Activated T-cell treated with anti-CD3 and anti-CD28 coated beads, Interleukin-2, amount 50 U/mL, for 1 hour (primary cell): ENCODE results near the gene PFDN2.
A peak's percentile ranks its signal among the peaks of the same experiment; 100 is the strongest.

Experiments
- DNase-seq: peaks from one replicate; pipeline ENCODE4 v3.0.0-alpha.2; 2020

The PFDN2 gene

GRCh38 chr1:161098210-161099068 is 19.4 kb downstream of the PFDN2 start, which contains the start of gene KLHDC9:
KLHDC9 (plus strand) TSS chr1:161098361; CDS start chr1:161098536, 175 bp downstream.
- peak; percentile 64 for DNase-seq

- DNase-seq = no peak
Observed at GRCh38 chr1:161096530-161096929, 21.3 kb downstream of the PFDN2 start.

- DNase-seq = no peak
Observed at GRCh38 chr1:161096015-161096414, 21.8 kb downstream of the PFDN2 start.

- no peak for DNase-seq
Observed at GRCh38 chr1:161095230-161095629, 22.6 kb downstream of the PFDN2 start.

- DNase-seq = no peak
Observed at GRCh38 chr1:161094481-161094880, 23.4 kb downstream of the PFDN2 start.

- no peak for DNase-seq
Observed at GRCh38 chr1:161092621-161093028, 25.2 kb downstream of the PFDN2 start.

- no peak for DNase-seq
Observed at GRCh38 chr1:161091796-161092507, 25.9 kb downstream of the PFDN2 start.

GRCh38 chr1:161091093-161091492 is 26.7 kb downstream of the PFDN2 start:
- no peak for DNase-seq

GRCh38 chr1:161090617-161091016 is 27.2 kb downstream of the PFDN2 start:
- DNase-seq = no peak

- no peak for DNase-seq
Observed at GRCh38 chr1:161089938-161090337, 27.9 kb downstream of the PFDN2 start.

- no peak for DNase-seq
Observed at GRCh38 chr1:161089251-161089924, 28.4 kb downstream of the PFDN2 start, which contains the start of gene NECTIN4. NECTIN4 (minus strand) TSS chr1:161089558; CDS start chr1:161089296, 262 bp downstream.

- DNase-seq = no peak
Observed at GRCh38 chr1:161088587-161089110, 29.2 kb downstream of the PFDN2 start.

- no peak for DNase-seq
Observed at GRCh38 chr1:161086457-161086856, 31.4 kb downstream of the PFDN2 start.

- no peak for DNase-seq
Observed at GRCh38 chr1:161085165-161085564, 32.7 kb downstream of the PFDN2 start.

GRCh38 chr1:161084597-161084988 is 33.2 kb downstream of the PFDN2 start:
- no peak for DNase-seq

- no peak for DNase-seq
Observed at GRCh38 chr1:161083748-161084596, 33.9 kb downstream of the PFDN2 start.

GRCh38 chr1:161082996-161083747 is 34.7 kb downstream of the PFDN2 start:
- DNase-seq = no peak

- no peak for DNase-seq
Observed at GRCh38 chr1:161082483-161082882, 35.4 kb downstream of the PFDN2 start.

- DNase-seq = no peak
Observed at GRCh38 chr1:161081519-161081918, 36.3 kb downstream of the PFDN2 start.

- DNase-seq = no peak
Observed at GRCh38 chr1:161080441-161081405, 37.1 kb downstream of the PFDN2 start.
